Transverse colon (tissue), 4 donors: ENCODE measurements around the gene EFCAB8. TPM values are rescaled to one million over a fixed set of nuclear protein-coding genes. Genes with fewer than 3 reads are reported as not detected.
"Not testable (repeated sequence)": the region's sequence is repeated elsewhere in the genome, so short reads cannot be mapped to it uniquely, and the experiment has no call there.

Experiments used
- DNase-seq: peaks from one replicate; pipeline ENCODE4 v3.0.0-alpha.2; 2019
- H3K27ac ChIP-seq, 4 donors: fragments of 200-600 bp; sonication (generic); 2 replicates each; pipeline ENCODE4 v1.5.1; 2016 to 2018; ENCODE audit warnings: inconsistent platforms in 4 of 4
- H3K27me3 ChIP-seq: fragments of 200-600 bp; sonication (generic); 2 replicates; pipeline ENCODE4 v1.5.1; 2017; ENCODE audit warnings: inconsistent platforms
- H3K36me3 ChIP-seq, 4 donors: fragments of 200-600 bp; sonication (generic); 2 replicates each; pipeline ENCODE4 v1.5.1; 2017 to 2019; ENCODE audit warnings: inconsistent platforms in 4 of 4
- H3K4me1 ChIP-seq, 4 donors: fragments of 200-600 bp; sonication (generic); 2 replicates each; pipeline ENCODE4 v1.5.1; 2017 to 2020; ENCODE audit warnings: inconsistent platforms in 4 of 4
- H3K4me3 ChIP-seq, 4 donors: fragments of 200-600 bp; sonication (generic); 1 replicate in 1 of 4; 2 replicates in 3 of 4; pipeline versions ENCODE4 v1.5.1 to v1.6.1; 2017 to 2019; ENCODE audit warnings: inconsistent platforms in 4 of 4
- H3K9me3 ChIP-seq, 2 donors: fragments of 200-600 bp; sonication (generic); 2 replicates each; pipeline ENCODE4 v1.5.1; 2017 to 2019; ENCODE audit warnings: inconsistent platforms in 2 of 2
- CTCF ChIP-seq, 5 experiments: fragments of 200-600 bp in 3 of 5; fragments of 450-650 bp in 2 of 5; sonication (generic) in 3 of 5; IDR thresholded peaks; 1 replicate in 2 of 5; 2 replicates in 3 of 5; pipeline ENCODE4 v1.5.1; 2016 to 2017; ENCODE audit warnings: antibody characterized with exemption in 5 of 5, inconsistent platforms in 3 of 5, mild to moderate bottlenecking in 2 of 5, moderate library complexity in 1 of 5
- EP300 ChIP-seq: sonication (generic); formaldehyde crosslinking; IDR thresholded peaks from one replicate; pipeline ENCODE4 v1.6.1; 2017; ENCODE audit warnings: antibody characterized with exemption, low read depth
- POLR2A ChIP-seq: fragments of 450-650 bp; IDR thresholded peaks from one replicate; pipeline ENCODE4 v1.6.1; 2016; ENCODE audit warnings: antibody characterized with exemption, mild to moderate bottlenecking, moderate library complexity
- POLR2AphosphoS5 ChIP-seq, 3 donors: sonication (generic); formaldehyde crosslinking; IDR thresholded peaks; one replicate each; pipeline ENCODE4 v1.6.1; 2016; ENCODE audit warnings: antibody characterized with exemption in 3 of 3
- WGBS, 2 donors: methylation state at CpG; one replicate each; pipeline ENCODE4 v1.1.5; 2018; ENCODE audit warnings: low coverage in 1 of 2; 5-methylcytosine and 5-hydroxymethylcytosine counted together
- in situ Hi-C, 4 donors: fragments of 200-750 bp; cut with MboI; loops; one replicate each; pipeline versions ENCODE4 v1.15.0 to v1.15.1; 2017; ENCODE audit warnings: low sequenced_read_pairs in 3 of 4, low pct_ligation_motif_present in 1 of 4, low pct_unique_long_range_greater_than_20kb in 1 of 4
- intact Hi-C: fragments of 100-400 bp; cut with DNase I; formaldehyde crosslinking; loops from one replicate; pipeline ENCODE4 v1.15.1; 2023; ENCODE audit warnings: low total_unique reads
- total RNA-seq, 4 donors: library from RNA; depleted of rRNA; stranded (reverse); fragments of >200 nt; gene quantifications; one replicate each; pipeline ENCODE4 v1.1.0, GENCODE V29; 2016

The EFCAB8 gene
- total RNA-seq, 4 donors from 2014 or later, result 0.14 TPM; not detected in 3

- Histone ChIP-seq H3K4me3 (no peak overlapping the region), H3K4me1 (no peaks in the 10 kb centered on the region), H3K9me3 (peaks cover 6 to 7% of the 10 kb centered on the region in 2 donors), H3K27ac (no peak overlapping the region), H3K36me3 (no peaks in the 10 kb centered on the region), H3K27me3 (no peaks in the 10 kb centered on the region)
- in situ Hi-C loops (no loop called here), intact Hi-C loops (no loop called here)
- 86 to 88% methylated on average over 3 to 5 of the region's 5 CpGs for WGBS, 2 donors
- DNase-seq, result no peak
- no peak for TF ChIP-seq POLR2A
- TF ChIP-seq POLR2AphosphoS5 (IDR thresholded peaks at IDR 0.05), result no peak
- no peak for TF ChIP-seq EP300
- no peak for TF ChIP-seq CTCF (IDR thresholded peaks at IDR 0.05)
Measured at GRCh38 chr20:32962053-32962452, 103.3 kb downstream of the EFCAB8 start.

GRCh38 chr20:32962646-32963045 lies 103.9 kb downstream of the EFCAB8 start:
- intact Hi-C loops, H3K27me3 ChIP-seq, H3K4me3 ChIP-seq, H3K4me1 ChIP-seq, H3K36me3 ChIP-seq, H3K9me3 ChIP-seq, in situ Hi-C loops, DNase-seq, H3K27ac ChIP-seq: not testable (repeated sequence)
- WGBS, 2 donors, result 84 to 94% methylated on average over 3 to 11 of the region's 11 CpGs

GRCh38 chr20:32963176-32963575 lies 104.5 kb downstream of the EFCAB8 start:
- Histone ChIP-seq H3K9me3 (no peaks in the 10 kb centered on the region), H3K4me3 (no peak overlapping the region), H3K27ac (no peak overlapping the region), H3K36me3 (no peaks in the 10 kb centered on the region), H3K4me1 (no peaks in the 10 kb centered on the region), H3K27me3 (no peaks in the 10 kb centered on the region)
- in situ Hi-C loops (no loop called here), intact Hi-C loops (no loop called here)
- no peak for DNase-seq
- 47% methylated on average over 5 of the region's 5 CpGs; no CpG with 5 or more reads in 1 of the 2 donors for WGBS, 2 donors
- TF ChIP-seq POLR2A (no peak), CTCF (IDR thresholded peaks at IDR 0.05) (no peak), POLR2AphosphoS5 (IDR thresholded peaks at IDR 0.05) (no peak), EP300 (no peak)

- H3K36me3 ChIP-seq, result no peaks in the 10 kb centered on the region
- intact Hi-C loops, result no loop called here
- H3K4me1 ChIP-seq, result no peaks in the 10 kb centered on the region
Measured at GRCh38 chr20:32964575-32964974, 105.9 kb downstream of the EFCAB8 start.

More at GRCh38 chr20:32964575-32964974, 105.9 kb downstream of the EFCAB8 start:
- no peak overlapping the region for H3K4me3 ChIP-seq
- H3K9me3 ChIP-seq, result no peaks in the 10 kb centered on the region
- DNase-seq, result no peak
- no peaks in the 10 kb centered on the region for H3K27me3 ChIP-seq
- TF ChIP-seq POLR2A (no peak), CTCF (IDR thresholded peaks at IDR 0.05) (no peak), POLR2AphosphoS5 (IDR thresholded peaks at IDR 0.05) (no peak)
- no peak overlapping the region for H3K27ac ChIP-seq
- WGBS, 2 donors, result 91 to 100% methylated on average over 1 to 6 of the region's 6 CpGs
- in situ Hi-C loops, result no loop called here
